Aorta (tissue), 5 donors: ENCODE data around the gene FNDC3B. TPM values are rescaled to one million over a fixed set of nuclear protein-coding genes. Genes with fewer than 3 reads are reported as not detected.

Source experiments
- ATAC-seq: fragments of 200-7000 bp; cut with Tn5 transposase; one replicate; pipeline ENCODE4 v1.9.1; 2022; ENCODE audit warnings: moderate library complexity; ENCODE audit not compliant: low FRiP score
- DNase-seq, 2 donors: peaks; one replicate each; pipeline ENCODE4 v3.0.0-alpha.2; 2020
- H3K27ac ChIP-seq, 2 donors: one replicate each; pipeline ENCODE4 v1.5.1; 2013; ENCODE audit warnings: low read length in 2 of 2, mild to moderate bottlenecking in 2 of 2, moderate library complexity in 2 of 2, control low read depth in 1 of 2, inconsistent platforms in 1 of 2, low read depth in 1 of 2
- H3K27me3 ChIP-seq, 2 donors: one replicate each; pipeline ENCODE4 v1.6.1; 2013; ENCODE audit warnings: control low read depth in 1 of 2, low read length in 1 of 2, mild to moderate bottlenecking in 1 of 2, moderate library complexity in 1 of 2; ENCODE audit not compliant: insufficient read depth in 2 of 2, control insufficient read depth in 1 of 2
- H3K36me3 ChIP-seq, 2 donors: one replicate each; pipeline ENCODE4 v1.6.1; 2013; ENCODE audit warnings: control low read depth in 1 of 2, low read length in 1 of 2, mild to moderate bottlenecking in 1 of 2; ENCODE audit not compliant: insufficient read depth in 2 of 2, control insufficient read depth in 1 of 2
- H3K4me1 ChIP-seq, 2 donors: one replicate each; pipeline ENCODE4 v1.6.1; 2013; ENCODE audit warnings: low read length in 2 of 2, control low read depth in 1 of 2, mild to moderate bottlenecking in 1 of 2, moderate library complexity in 1 of 2; ENCODE audit not compliant: insufficient read depth in 2 of 2, control insufficient read depth in 1 of 2
- H3K4me3 ChIP-seq, 2 donors: one replicate each; pipeline ENCODE4 v1.5.1; 2013; ENCODE audit warnings: low read length in 2 of 2, control low read depth in 1 of 2, mild to moderate bottlenecking in 1 of 2
- H3K9me3 ChIP-seq: one replicate; pipeline ENCODE4 v1.6.1; 2013; ENCODE audit warnings: mild to moderate bottlenecking, low read length; ENCODE audit not compliant: control insufficient read depth
- WGBS, 2 donors: extraction: QIAGEN DNeasy Blood & Tissue Kit; methylation state at CpG; one replicate each; pipeline ENCODE4 v1.1.7; 2013; 5-methylcytosine and 5-hydroxymethylcytosine counted together
- intact Hi-C, 2 donors: fragments of 100-400 bp; cut with DNase I; formaldehyde crosslinking; loops; one replicate each; pipeline versions ENCODE4 v1.14.2 to v1.15.0; 2022
- polyA plus RNA-seq, 2 donors: library from polyadenylated mRNA; stranded (reverse); fragments of 200-250 nt; gene quantifications; one replicate each; pipeline ENCODE4 v1.2.3, GENCODE V29; 2013
- total RNA-seq, 2 donors: library from RNA; stranded (reverse); fragmentation: NEBNext Ultra II Directional; extraction: Animal tissue kit (Norgen Biotek cat#: 25700); gene quantifications; one replicate each; pipeline ENCODE4 v1.2.1, GENCODE V29; 2021
- donor health status: healthy with polysubstance abuse.
- donor health status: Bipolar disorder and iron deficiency.
- donor health status: DM: no; HTN: no; CAD: no.
- donor health status: DM: no; HTN: no; CAD: no.
- donor health status: DM: yes; HTN: yes; CAD: no.

FNDC3B gene
- total and polyA plus RNA-seq, 4 donors: 12.5 to 239 (median 120) TPM

GRCh38 chr3:172070802-172071201 lies 31.4 kb downstream of the FNDC3B start:
- Histone ChIP-seq H3K4me3 (no peak overlapping the region), H3K9me3 (no peaks in the 10 kb centered on the region), H3K36me3 (no peaks in the 10 kb centered on the region), H3K4me1 (peaks cover 19 to 27% of the 10 kb centered on the region in 2 donors), H3K27me3 (no peaks in the 10 kb centered on the region), H3K27ac (no peak overlapping the region)
- DNase-seq: no peak
- ATAC-seq: no peak
- 37 to 42% methylated on average over 2 of the region's 2 CpGs for WGBS, 2 donors
- intact Hi-C loops: no loop called here

GRCh38 chr3:172071780-172072330 lies 32.5 kb downstream of the FNDC3B start:
- Histone ChIP-seq H3K4me1 (peaks cover 17 to 20% of the 10 kb centered on the region in 2 donors), H3K27ac (no peak overlapping the region), H3K9me3 (no peaks in the 10 kb centered on the region), H3K4me3 (no peak overlapping the region), H3K27me3 (no peaks in the 10 kb centered on the region), H3K36me3 (no peaks in the 10 kb centered on the region)
- ATAC-seq (no peak), DNase-seq (no peak)
- intact Hi-C loops: no loop called here
- 88 to 90% methylated on average over 8 of the region's 8 CpGs for WGBS, 2 donors

GRCh38 chr3:172072543-172072942 lies 33.2 kb downstream of the FNDC3B start:
- WGBS, 2 donors: 75 to 76% methylated on average over 4 of the region's 4 CpGs
- ATAC-seq: no peak
- peaks cover 17 to 18% of the 10 kb centered on the region in 2 donors for H3K4me1 ChIP-seq

GRCh38 chr3:172073262-172073915 lies 34.0 kb downstream of the FNDC3B start:
- H3K9me3 ChIP-seq: no peaks in the 10 kb centered on the region
- H3K27me3 ChIP-seq: no peaks in the 10 kb centered on the region
- ATAC-seq (no peak), DNase-seq (no peak)
- WGBS, 2 donors: 88 to 93% methylated on average over 5 of the region's 5 CpGs
- H3K36me3 ChIP-seq: no peaks in the 10 kb centered on the region
- H3K27ac ChIP-seq: no peak overlapping the region
- no peak overlapping the region for H3K4me3 ChIP-seq
- H3K4me1 ChIP-seq: peaks cover 10 to 17% of the 10 kb centered on the region in 2 donors
- intact Hi-C loops: no loop called here

More at GRCh38 chr3:172072543-172072942, 33.2 kb downstream of the FNDC3B start:
- DNase-seq: no peak
- intact Hi-C loops: no loop called here
- no peak overlapping the region for H3K4me3 ChIP-seq
- no peaks in the 10 kb centered on the region for H3K9me3 ChIP-seq
- no peak overlapping the region for H3K27ac ChIP-seq
- H3K36me3 ChIP-seq: no peaks in the 10 kb centered on the region
- H3K27me3 ChIP-seq: no peaks in the 10 kb centered on the region

- H3K4me3 ChIP-seq: no peak overlapping the region
- H3K9me3 ChIP-seq: no peaks in the 10 kb centered on the region
- H3K36me3 ChIP-seq: no peaks in the 10 kb centered on the region
- 83 to 84% methylated on average over 2 of the region's 2 CpGs for WGBS, 2 donors
- DNase-seq (no peak), ATAC-seq (no peak)
- intact Hi-C loops: no loop called here
- H3K4me1 ChIP-seq: peaks cover 10 to 17% of the 10 kb centered on the region in 2 donors
- no peaks in the 10 kb centered on the region for H3K27me3 ChIP-seq
- H3K27ac ChIP-seq: no peak overlapping the region
Observed at GRCh38 chr3:172074032-172074431, 34.7 kb downstream of the FNDC3B start.

GRCh38 chr3:172074586-172074985 lies 35.2 kb downstream of the FNDC3B start:
- DNase-seq (peak in 1 of 2 donors; percentile 62), ATAC-seq (peak; percentile 74)
- H3K9me3 ChIP-seq: no peaks in the 10 kb centered on the region
- WGBS, 2 donors: 2 to 3% methylated on average over 4 of the region's 4 CpGs
- intact Hi-C loops: no loop called here
- H3K4me1 ChIP-seq: peaks cover 10 to 17% of the 10 kb centered on the region in 2 donors
- H3K36me3 ChIP-seq: peaks cover 0 to 5% of the 10 kb centered on the region in 2 donors
- H3K4me3 ChIP-seq: no peak overlapping the region
- no peaks in the 10 kb centered on the region for H3K27me3 ChIP-seq
- no peak overlapping the region for H3K27ac ChIP-seq

GRCh38 chr3:172076212-172076611 lies 36.8 kb downstream of the FNDC3B start:
- Histone ChIP-seq H3K27ac (no peak overlapping the region), H3K36me3 (peaks cover 0 to 7% of the 10 kb centered on the region in 2 donors), H3K9me3 (no peaks in the 10 kb centered on the region), H3K4me1 (peaks cover 10 to 14% of the 10 kb centered on the region in 2 donors), H3K27me3 (no peaks in the 10 kb centered on the region), H3K4me3 (no peak overlapping the region)
- ATAC-seq: no peak
- intact Hi-C loops: no loop called here
- no peak for DNase-seq
- WGBS, 2 donors: 69 to 74% methylated on average over 2 of the region's 2 CpGs

GRCh38 chr3:172077197-172077757 lies 37.9 kb downstream of the FNDC3B start:
- H3K36me3 ChIP-seq: peaks cover 0 to 7% of the 10 kb centered on the region in 2 donors
- H3K27me3 ChIP-seq: no peaks in the 10 kb centered on the region
- 62 to 76% methylated on average over 4 of the region's 4 CpGs for WGBS, 2 donors
- ATAC-seq (no peak), DNase-seq (no peak)
- H3K9me3 ChIP-seq: no peaks in the 10 kb centered on the region
- H3K27ac ChIP-seq: no peak overlapping the region
- H3K4me1 ChIP-seq: peaks cover 7 to 14% of the 10 kb centered on the region in 2 donors
- H3K4me3 ChIP-seq: no peak overlapping the region
- intact Hi-C loops: no loop called here

GRCh38 chr3:172078244-172078643 lies 38.9 kb downstream of the FNDC3B start:
- intact Hi-C loops: no loop called here
- Histone ChIP-seq H3K27ac (no peak overlapping the region), H3K4me1 (peaks cover 11 to 12% of the 10 kb centered on the region in 2 donors), H3K27me3 (no peaks in the 10 kb centered on the region), H3K4me3 (no peak overlapping the region), H3K9me3 (no peaks in the 10 kb centered on the region), H3K36me3 (peaks cover 2 to 7% of the 10 kb centered on the region in 2 donors)
- ATAC-seq: no peak
- no peak for DNase-seq
- 86 to 88% methylated on average over 4 of the region's 4 CpGs for WGBS, 2 donors
